Ascending aorta (tissue), 2 donors: Measurements from ENCODE around the gene P2RX1. TPM values are rescaled to one million over a fixed set of nuclear protein-coding genes. Genes with fewer than 3 reads are reported as not detected.

ENCODE experiments used
- DNase-seq, 2 donors: peaks; one replicate each; pipeline ENCODE4 v3.0.0-alpha.2; 2019; ENCODE audit warnings: low spot score in 2 of 2
- H3K27ac ChIP-seq, 2 donors: fragments of 200-600 bp; sonication (generic); one replicate each; pipeline ENCODE4 v1.5.1; 2016 to 2017; ENCODE audit warnings: mild to moderate bottlenecking in 1 of 2
- H3K27me3 ChIP-seq: fragments of 200-600 bp; sonication (generic); one replicate; pipeline ENCODE4 v1.5.1; 2017
- H3K36me3 ChIP-seq, 2 donors: fragments of 200-600 bp; sonication (generic); one replicate each; pipeline ENCODE4 v1.5.1; 2016
- H3K4me1 ChIP-seq, 2 donors: fragments of 200-600 bp; sonication (generic); one replicate each; pipeline ENCODE4 v1.5.1; 2016 to 2017; ENCODE audit warnings: mild to moderate bottlenecking in 1 of 2
- H3K4me3 ChIP-seq, 2 donors: fragments of 200-600 bp; sonication (generic); one replicate each; pipeline ENCODE4 v1.5.1; 2016 to 2017; ENCODE audit warnings: mild to moderate bottlenecking in 1 of 2
- H3K9me3 ChIP-seq, 2 donors: fragments of 200-600 bp; sonication (generic); one replicate each; pipeline ENCODE4 v1.5.1; 2016
- intact Hi-C: fragments of 100-400 bp; cut with DNase I; formaldehyde crosslinking; loops from one replicate; pipeline ENCODE4 v1.15.1; 2023
- total RNA-seq: library from RNA; depleted of rRNA; stranded (reverse); fragments of >200 nt; gene quantifications from one replicate; pipeline ENCODE4 v1.1.0, GENCODE V29; 2016
- TF ChIP-seq, protein P1 (sequence below), 3 experiments: fragments of 200-600 bp in 2 of 3; fragments of 450-650 bp in 1 of 3; sonication (generic) in 2 of 3; IDR thresholded peaks; one replicate each; pipeline ENCODE4 v1.5.1; 2016 to 2019; ENCODE audit warnings: antibody characterized with exemption in 3 of 3, mild to moderate bottlenecking in 1 of 3, moderate library complexity in 1 of 3

P2RX1 gene
- total RNA-seq, 1 donor from 2014 or later, result not detected

GRCh38 chr17:3954976-3955672 lies 38.9 kb upstream of the P2RX1 start:
- intact Hi-C loops, result no loop called here
- peaks cover 0 to 10% of the 10 kb centered on the region in 2 donors for H3K4me1 ChIP-seq
- H3K27ac ChIP-seq, result peak overlapping the region in 1 of 2 donors; percentile 5
- no peaks in the 10 kb centered on the region for H3K9me3 ChIP-seq
- no peak overlapping the region for H3K4me3 ChIP-seq
- TF ChIP-seq, protein P1, sequence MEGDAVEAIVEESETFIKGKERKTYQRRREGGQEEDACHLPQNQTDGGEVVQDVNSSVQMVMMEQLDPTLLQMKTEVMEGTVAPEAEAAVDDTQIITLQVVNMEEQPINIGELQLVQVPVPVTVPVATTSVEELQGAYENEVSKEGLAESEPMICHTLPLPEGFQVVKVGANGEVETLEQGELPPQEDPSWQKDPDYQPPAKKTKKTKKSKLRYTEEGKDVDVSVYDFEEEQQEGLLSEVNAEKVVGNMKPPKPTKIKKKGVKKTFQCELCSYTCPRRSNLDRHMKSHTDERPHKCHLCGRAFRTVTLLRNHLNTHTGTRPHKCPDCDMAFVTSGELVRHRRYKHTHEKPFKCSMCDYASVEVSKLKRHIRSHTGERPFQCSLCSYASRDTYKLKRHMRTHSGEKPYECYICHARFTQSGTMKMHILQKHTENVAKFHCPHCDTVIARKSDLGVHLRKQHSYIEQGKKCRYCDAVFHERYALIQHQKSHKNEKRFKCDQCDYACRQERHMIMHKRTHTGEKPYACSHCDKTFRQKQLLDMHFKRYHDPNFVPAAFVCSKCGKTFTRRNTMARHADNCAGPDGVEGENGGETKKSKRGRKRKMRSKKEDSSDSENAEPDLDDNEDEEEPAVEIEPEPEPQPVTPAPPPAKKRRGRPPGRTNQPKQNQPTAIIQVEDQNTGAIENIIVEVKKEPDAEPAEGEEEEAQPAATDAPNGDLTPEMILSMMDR (IDR thresholded peaks at IDR 0.05), result no peak
- H3K27me3 ChIP-seq, result no peaks in the 10 kb centered on the region
- H3K36me3 ChIP-seq, result peaks cover 5 to 10% of the 10 kb centered on the region in 2 donors
- DNase-seq, result no peak

GRCh38 chr17:3954086-3954485 lies 37.8 kb upstream of the P2RX1 start:
- no peaks in the 10 kb centered on the region for H3K27me3 ChIP-seq
- intact Hi-C loops, result no loop called here
- TF ChIP-seq, protein P1 (IDR thresholded peaks at IDR 0.05), result no peak
- H3K4me1 ChIP-seq, result no peaks in the 10 kb centered on the region
- H3K27ac ChIP-seq, result no peak overlapping the region
- no peaks in the 10 kb centered on the region for H3K9me3 ChIP-seq
- H3K36me3 ChIP-seq, result peaks cover 5 to 17% of the 10 kb centered on the region in 2 donors
- DNase-seq, result no peak
- no peak overlapping the region for H3K4me3 ChIP-seq

DNA sequence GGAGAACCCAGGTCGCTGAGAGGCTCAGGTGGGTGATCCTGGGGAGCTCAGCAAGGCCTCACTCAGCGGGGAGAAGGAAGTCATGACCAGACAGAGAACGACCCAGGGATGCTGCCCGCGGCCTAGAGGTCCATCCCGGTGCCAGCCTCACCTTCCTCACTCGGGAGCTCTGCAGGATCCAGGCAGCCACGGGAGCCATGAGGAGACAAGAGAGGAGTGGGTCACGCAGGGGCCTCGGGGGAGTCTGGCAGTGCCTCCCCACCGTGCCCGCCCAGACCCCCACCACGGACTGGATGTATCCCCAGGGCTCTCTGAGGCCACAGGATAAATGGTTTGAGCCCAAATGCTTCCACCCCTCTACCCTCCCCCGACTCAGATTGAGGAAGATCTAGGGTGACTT lies 37.3 kb upstream of the P2RX1 start:
- Histone ChIP-seq H3K36me3 (peaks cover 5 to 17% of the 10 kb centered on the region in 2 donors), H3K4me3 (no peak overlapping the region), H3K27ac (no peak overlapping the region), H3K9me3 (no peaks in the 10 kb centered on the region), H3K27me3 (no peaks in the 10 kb centered on the region), H3K4me1 (no peaks in the 10 kb centered on the region)
- intact Hi-C loops, result no loop called here
- TF ChIP-seq, protein P1 (IDR thresholded peaks at IDR 0.05), result no peak
- DNase-seq, result no peak

- H3K36me3 ChIP-seq, result peaks cover 16 to 22% of the 10 kb centered on the region in 2 donors
- no peaks in the 10 kb centered on the region for H3K4me1 ChIP-seq
- no peak overlapping the region for H3K27ac ChIP-seq
- no peak overlapping the region for H3K4me3 ChIP-seq
- no peak for DNase-seq
- TF ChIP-seq, protein P1 (IDR thresholded peaks at IDR 0.05), result no peak
- H3K27me3 ChIP-seq, result no peaks in the 10 kb centered on the region
- H3K9me3 ChIP-seq, result no peaks in the 10 kb centered on the region
- intact Hi-C loops, result no loop called here
Observed at GRCh38 chr17:3952186-3952585, 35.9 kb upstream of the P2RX1 start.

- Histone ChIP-seq H3K27ac (no peak overlapping the region), H3K4me3 (no peak overlapping the region), H3K4me1 (no peaks in the 10 kb centered on the region), H3K36me3 (peaks cover 24% of the 10 kb centered on the region in 2 donors), H3K9me3 (no peaks in the 10 kb centered on the region), H3K27me3 (no peaks in the 10 kb centered on the region)
- no peak for DNase-seq
- TF ChIP-seq, protein P1 (IDR thresholded peaks at IDR 0.05), result no peak
- intact Hi-C loops, result no loop called here
Observed at GRCh38 chr17:3951420-3951819, 35.2 kb upstream of the P2RX1 start.
